Liver (tissue), 3 donors: ENCODE measurements around the gene MAN2A2.

Source experiments
- JUND ChIP-seq, 2 donors: IDR thresholded peaks; 2 replicates each; pipeline ENCODE4 v1.6.1; 2016; ENCODE audit warnings: antibody characterized with exemption in 2 of 2
- TAF1 ChIP-seq: conservative IDR thresholded peaks from 2 replicates; pipeline ENCODE4 v1.6.1; 2016; ENCODE audit warnings: antibody characterized with exemption, mild to moderate bottlenecking
- ZBTB33 ChIP-seq: IDR thresholded peaks from 2 replicates; pipeline ENCODE4 v1.6.1; 2016; ENCODE audit warnings: antibody characterized with exemption
- TF ChIP-seq, protein P1 (sequence below): IDR thresholded peaks from 2 replicates; pipeline ENCODE4 v1.6.1; 2016; ENCODE audit warnings: antibody characterized with exemption
- TF ChIP-seq, protein P2 (sequence below): fragments of 150-350 bp; IDR thresholded peaks from 2 replicates; pipeline ENCODE4 v1.5.1; 2017; ENCODE audit warnings: improper control_type of control experiment, low read depth, low read length; ENCODE audit not compliant: missing input control
- TF ChIP-seq, protein P3 (sequence below): IDR thresholded peaks from 2 replicates; pipeline ENCODE4 v1.6.1; 2016; ENCODE audit warnings: antibody characterized with exemption, mild to moderate bottlenecking
- donor health status: healthy.
- donor health status: healthy.

DNA sequence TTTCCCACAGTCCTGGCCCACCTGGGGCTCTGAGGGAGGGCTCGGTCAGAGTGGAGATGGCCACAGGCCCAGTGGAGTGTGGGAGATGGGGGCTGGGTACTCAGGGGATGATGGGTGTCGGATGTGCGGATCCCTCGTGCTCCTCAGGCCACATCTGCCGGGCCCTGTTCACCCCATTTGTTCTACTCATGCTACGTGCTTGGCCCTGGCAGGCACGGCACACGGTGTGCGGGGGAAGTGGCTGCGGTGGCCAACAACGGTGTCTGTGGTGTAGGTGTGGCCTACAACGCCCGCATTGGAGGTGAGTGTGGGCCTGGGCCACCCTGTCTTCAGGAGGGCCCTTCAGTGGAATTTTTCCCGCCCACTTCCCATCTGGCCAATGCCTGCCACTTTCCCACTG is 25.8 kb upstream of the MAN2A2 start:
- TF ChIP-seq, protein P1, sequence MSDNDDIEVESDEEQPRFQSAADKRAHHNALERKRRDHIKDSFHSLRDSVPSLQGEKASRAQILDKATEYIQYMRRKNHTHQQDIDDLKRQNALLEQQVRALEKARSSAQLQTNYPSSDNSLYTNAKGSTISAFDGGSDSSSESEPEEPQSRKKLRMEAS, result no peak
- TF ChIP-seq, protein P2, sequence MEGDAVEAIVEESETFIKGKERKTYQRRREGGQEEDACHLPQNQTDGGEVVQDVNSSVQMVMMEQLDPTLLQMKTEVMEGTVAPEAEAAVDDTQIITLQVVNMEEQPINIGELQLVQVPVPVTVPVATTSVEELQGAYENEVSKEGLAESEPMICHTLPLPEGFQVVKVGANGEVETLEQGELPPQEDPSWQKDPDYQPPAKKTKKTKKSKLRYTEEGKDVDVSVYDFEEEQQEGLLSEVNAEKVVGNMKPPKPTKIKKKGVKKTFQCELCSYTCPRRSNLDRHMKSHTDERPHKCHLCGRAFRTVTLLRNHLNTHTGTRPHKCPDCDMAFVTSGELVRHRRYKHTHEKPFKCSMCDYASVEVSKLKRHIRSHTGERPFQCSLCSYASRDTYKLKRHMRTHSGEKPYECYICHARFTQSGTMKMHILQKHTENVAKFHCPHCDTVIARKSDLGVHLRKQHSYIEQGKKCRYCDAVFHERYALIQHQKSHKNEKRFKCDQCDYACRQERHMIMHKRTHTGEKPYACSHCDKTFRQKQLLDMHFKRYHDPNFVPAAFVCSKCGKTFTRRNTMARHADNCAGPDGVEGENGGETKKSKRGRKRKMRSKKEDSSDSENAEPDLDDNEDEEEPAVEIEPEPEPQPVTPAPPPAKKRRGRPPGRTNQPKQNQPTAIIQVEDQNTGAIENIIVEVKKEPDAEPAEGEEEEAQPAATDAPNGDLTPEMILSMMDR, result no peak
- no peak for TF ChIP-seq JUND (IDR thresholded peaks at IDR 0.05)
- no peak for TF ChIP-seq ZBTB33
- TF ChIP-seq, protein P3, sequence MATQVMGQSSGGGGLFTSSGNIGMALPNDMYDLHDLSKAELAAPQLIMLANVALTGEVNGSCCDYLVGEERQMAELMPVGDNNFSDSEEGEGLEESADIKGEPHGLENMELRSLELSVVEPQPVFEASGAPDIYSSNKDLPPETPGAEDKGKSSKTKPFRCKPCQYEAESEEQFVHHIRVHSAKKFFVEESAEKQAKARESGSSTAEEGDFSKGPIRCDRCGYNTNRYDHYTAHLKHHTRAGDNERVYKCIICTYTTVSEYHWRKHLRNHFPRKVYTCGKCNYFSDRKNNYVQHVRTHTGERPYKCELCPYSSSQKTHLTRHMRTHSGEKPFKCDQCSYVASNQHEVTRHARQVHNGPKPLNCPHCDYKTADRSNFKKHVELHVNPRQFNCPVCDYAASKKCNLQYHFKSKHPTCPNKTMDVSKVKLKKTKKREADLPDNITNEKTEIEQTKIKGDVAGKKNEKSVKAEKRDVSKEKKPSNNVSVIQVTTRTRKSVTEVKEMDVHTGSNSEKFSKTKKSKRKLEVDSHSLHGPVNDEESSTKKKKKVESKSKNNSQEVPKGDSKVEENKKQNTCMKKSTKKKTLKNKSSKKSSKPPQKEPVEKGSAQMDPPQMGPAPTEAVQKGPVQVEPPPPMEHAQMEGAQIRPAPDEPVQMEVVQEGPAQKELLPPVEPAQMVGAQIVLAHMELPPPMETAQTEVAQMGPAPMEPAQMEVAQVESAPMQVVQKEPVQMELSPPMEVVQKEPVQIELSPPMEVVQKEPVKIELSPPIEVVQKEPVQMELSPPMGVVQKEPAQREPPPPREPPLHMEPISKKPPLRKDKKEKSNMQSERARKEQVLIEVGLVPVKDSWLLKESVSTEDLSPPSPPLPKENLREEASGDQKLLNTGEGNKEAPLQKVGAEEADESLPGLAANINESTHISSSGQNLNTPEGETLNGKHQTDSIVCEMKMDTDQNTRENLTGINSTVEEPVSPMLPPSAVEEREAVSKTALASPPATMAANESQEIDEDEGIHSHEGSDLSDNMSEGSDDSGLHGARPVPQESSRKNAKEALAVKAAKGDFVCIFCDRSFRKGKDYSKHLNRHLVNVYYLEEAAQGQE, result no peak
- TF ChIP-seq TAF1, result no peak
